DMS79 treated with DMSO at 0.1 percent for 48 hours (cell line): ENCODE measurements around the gene PRPF8.
A peak's percentile ranks its signal among the peaks of the same experiment; 100 is the strongest.
"Not testable (repeated sequence)": the region's sequence is repeated elsewhere in the genome, so short reads cannot be mapped to it uniquely, and the experiment has no call there.

Source experiments
- DNase-seq: peaks from one replicate; lab custom pipeline; 2025; lab: John Stamatoyannopoulos, UW

The PRPF8 gene

DNA sequence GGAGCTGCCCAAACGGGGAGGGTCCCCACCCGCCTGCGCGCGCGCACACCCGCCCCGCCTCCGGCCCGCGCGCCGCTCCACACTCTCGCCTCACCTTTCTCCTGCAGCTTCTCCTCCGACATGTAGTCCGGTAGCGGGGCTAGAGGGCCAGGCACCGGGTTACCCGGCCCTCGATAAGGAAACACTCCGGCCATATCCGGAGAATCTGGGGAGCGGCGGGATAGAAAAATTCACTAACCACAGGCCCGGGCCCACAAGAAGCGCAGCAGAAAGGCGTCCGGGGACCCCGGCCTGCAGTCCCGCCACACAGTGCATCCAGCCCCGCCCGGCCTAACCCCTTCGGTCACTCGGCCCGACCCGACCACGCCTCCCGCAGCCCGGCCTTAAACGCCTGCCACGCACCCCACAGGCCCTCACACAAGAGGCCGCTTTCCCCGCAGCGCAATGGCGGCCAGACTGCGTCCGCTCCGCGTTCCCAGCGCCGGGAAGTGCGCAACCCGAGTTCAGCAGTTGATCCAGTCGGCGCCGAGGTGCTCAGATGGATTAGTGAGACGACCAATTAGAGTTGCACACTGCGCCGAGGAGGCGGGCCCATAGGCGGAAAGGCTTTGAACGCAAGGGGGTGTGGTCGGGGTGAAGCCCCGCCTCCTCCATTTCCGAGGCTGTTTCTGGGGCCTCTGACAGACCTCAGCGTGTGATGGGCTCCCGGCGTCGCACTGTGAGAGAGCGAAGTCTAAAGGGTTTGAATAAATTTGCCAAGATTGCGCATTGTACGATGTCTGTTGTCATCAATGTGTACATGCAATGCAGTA, at the start of gene PRPF8:
Gene PRPF8, minus strand, starts transcription at position 490 of the 812 bp plus-strand sequence. Its CDS starts 296 bp downstream, at position 194.
- peak; percentile 84 for DNase-seq

DNA sequence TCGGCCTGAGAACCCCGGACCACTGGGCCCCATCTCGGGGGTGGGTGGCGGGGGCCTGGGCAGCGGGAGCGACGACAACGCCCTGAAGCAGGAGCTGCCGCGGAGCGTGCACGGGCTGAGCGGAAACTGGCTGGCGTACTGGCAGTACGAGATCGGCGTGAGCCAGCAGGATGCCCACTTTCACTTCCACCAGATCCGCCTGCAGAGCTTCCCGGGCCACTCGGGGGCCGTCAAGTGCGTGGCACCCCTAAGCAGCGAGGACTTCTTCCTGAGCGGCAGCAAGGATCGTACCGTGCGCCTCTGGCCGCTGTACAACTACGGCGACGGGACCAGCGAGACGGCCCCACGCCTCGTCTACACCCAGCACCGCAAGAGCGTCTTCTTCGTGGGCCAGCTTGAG, 49.1 kb upstream of the PRPF8 start:
- no peak for DNase-seq

GRCh38 chr17:1732833-1733321, 48.2 kb upstream of the PRPF8 start:
- DNase-seq = no peak

GRCh38 chr17:1732241-1732832, 47.7 kb upstream of the PRPF8 start:
- DNase-seq = no peak

DNA sequence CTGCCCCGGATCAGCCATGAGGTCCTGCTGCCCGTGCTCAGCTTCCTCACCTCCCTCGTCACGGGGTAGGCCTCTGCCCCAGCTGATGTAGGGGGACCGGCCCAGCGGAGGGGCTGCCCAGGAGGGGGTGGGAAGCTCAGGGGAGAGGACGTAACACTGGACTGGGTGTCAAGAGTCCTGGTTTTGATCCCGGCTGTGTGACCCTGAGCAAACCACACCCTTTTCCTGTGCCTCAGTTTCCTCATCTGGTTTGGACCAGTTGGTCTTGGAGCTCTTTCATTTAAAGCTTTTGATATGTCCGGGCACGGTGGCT, 46.5 kb upstream of the PRPF8 start:
- no peak for DNase-seq

GRCh38 chr17:1730326-1731193, 45.9 kb upstream of the PRPF8 start:
- no peak for DNase-seq

GRCh38 chr17:1729966-1730325, 45.3 kb upstream of the PRPF8 start:
- DNase-seq = no peak

DNA sequence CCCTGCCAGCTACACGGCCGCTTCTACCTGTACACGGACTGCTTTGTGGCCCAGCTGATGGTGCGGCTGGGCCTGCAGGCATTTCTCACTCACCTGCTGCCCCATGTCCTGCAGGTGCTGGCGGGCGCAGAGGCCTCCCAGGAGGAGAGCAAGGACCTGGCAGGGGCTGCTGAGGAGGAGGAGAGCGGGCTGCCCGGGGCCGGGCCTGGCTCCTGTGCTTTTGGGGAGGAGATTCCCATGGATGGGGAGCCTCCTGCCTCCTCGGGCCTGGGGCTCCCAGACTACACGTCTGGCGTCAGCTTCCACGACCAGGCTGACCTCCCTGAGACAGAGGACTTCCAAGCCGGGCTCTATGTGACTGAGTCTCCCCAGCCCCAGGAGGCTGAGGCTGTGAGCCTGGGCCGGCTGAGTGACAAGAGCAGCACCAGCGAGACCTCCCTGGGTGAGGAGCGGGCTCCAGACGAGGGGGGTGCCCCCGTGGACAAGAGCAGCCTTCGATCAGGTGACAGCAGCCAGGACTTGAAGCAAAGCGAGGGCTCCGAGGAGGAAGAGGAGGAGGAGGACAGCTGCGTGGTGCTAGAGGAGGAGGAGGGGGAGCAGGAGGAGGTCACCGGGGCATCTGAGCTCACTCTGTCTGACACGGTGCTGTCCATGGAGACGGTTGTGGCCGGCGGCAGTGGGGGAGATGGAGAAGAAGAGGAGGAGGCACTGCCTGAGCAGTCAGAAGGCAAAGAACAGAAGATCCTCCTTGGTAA, 43.4 kb upstream of the PRPF8 start:
- DNase-seq = no peak

DNA sequence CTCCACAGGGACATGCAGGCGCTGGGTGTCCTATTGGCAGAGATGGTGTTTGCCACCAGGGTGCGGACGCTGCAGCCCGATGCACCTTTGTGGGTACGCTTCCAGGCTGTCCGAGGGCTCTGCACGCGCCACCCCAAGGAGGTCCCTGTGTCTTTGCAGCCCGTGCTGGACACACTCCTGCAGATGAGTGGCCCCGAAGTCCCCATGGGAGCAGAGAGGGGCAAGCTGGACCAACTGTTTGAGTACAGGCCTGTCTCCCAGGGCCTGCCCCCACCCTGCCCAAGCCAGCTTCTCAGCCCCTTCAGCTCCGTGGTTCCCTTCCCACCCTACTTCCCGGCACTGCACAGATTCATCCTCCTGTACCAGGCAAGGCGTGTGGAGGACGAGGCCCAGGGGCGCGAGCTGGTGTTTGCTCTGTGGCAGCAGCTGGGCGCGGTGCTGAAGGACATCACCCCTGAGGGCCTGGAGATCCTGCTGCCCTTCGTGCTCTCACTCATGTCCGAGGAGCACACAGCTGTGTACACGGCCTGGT, 42.7 kb upstream of the PRPF8 start:
- DNase-seq = no peak

- DNase-seq = no peak
Measured at GRCh38 chr17:1726626-1727257, 42.1 kb upstream of the PRPF8 start.

DNA sequence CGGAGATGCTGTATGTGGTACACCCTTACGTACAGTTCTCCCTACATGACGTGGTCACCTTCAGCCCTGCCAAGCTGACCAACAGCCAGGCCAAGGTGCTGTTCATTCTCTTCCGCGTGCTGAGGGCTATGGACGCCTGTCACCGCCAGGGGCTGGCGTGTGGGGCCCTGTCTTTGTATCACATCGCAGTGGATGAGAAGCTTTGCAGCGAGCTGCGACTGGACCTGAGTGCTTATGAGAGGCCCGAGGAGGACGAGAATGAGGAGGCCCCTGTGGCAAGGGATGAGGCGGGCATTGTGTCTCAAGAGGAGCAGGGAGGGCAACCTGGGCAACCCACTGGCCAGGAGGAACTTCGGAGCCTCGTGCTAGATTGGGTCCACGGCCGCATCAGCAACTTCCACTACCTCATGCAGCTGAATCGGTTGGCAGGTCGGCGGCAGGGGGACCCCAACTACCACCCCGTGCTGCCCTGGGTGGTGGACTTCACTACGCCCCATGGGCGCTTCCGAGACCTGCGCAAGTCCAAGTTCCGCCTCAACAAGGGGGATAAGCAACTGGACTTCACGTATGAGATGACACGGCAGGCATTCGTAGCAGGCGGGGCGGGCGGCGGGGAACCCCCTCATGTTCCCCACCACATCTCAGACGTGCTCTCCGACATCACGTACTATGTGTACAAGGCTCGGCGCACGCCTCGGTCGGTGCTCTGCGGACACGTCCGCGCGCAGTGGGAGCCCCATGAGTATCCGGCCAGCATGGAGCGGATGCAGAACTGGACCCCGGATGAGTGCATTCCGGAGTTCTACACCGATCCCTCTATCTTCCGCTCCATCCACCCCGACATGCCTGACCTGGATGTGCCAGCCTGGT, 41.2 kb upstream of the PRPF8 start:
- DNase-seq = no peak

DNA sequence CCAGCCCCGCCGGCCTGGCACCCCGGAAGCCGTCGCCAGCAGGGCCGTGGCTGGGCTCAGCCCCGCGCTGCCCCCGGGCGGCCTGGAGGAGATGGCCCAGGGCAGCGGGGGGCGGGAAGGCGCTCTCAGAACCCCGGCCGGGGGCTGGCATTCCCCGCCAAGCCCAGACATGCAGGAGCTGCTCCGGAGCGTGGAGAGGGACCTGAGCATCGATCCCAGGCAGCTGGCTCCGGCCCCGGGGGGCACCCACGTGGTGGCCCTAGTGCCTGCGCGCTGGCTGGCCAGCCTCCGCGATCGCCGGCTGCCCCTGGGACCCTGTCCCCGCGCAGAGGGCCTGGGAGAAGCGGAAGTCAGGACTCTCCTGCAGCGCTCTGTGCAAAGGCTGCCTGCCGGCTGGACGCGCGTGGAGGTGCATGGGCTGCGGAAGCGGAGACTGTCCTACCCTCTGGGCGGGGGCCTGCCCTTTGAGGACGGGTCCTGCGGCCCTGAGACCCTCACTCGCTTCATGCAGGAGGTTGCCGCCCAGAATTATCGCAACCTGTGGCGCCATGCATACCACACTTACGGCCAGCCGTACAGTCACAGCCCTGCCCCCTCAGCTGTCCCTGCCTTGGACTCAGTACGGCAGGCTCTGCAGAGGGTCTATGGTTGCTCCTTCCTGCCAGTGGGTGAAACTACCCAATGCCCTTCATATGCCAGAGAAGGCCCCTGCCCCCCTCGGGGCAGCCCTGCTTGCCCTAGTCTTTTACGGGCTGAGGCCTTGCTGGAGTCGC, 40.4 kb upstream of the PRPF8 start:
- DNase-seq = no peak

DNA sequence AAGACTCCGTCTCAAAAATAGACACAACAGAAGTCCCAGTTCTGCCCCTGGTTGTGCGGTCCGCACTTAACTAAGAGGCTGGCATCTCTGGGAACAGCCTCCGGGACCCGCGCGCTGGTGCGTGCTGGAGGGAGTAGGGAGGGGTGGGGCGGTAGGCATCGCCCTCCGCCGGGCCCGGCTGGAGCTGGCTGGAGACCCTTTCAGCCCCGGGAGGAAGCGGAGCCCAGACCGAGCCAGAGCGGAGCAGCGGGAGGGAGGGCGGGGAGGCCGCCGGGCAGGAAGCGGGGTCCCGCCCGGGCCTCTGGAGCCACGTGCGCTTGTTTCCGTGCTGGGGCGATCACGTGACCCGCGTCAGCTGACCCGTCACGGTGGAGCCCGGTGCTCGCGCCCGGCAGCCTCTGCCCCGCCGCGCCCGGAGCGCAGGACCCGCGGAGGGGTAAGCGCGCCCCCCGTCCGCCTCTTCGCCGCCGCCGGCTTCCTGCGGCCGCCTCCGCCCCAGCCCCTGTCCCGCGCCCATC, 39.7 kb upstream of the PRPF8 start, which contains the start of gene WDR81:
Gene WDR81, plus strand, starts transcription at position 354 of the 518 bp plus-strand sequence. CDS start 256 bp downstream, outside the sequence.
- no peak for DNase-seq

DNA sequence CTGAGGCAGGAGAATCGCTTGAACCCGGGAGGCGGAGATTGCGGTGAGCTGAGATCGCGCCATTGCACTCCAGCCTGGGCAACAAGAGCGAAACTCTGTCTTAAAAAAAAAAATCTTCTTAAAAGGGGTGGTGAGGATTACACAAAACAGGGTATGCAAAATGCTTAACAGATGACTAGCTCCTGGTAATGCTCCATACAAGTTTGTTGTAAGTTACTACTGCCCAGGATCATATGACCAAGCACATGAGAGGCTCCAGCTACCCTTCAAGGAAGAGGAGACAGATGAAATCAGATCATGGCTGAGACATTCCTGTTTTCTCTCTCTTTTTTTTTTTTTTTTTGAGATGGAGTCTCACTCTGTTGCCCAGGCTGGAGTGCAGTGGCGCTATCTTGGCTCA, 37.4 kb upstream of the PRPF8 start:
- DNase-seq = not testable (repeated sequence)

DNA sequence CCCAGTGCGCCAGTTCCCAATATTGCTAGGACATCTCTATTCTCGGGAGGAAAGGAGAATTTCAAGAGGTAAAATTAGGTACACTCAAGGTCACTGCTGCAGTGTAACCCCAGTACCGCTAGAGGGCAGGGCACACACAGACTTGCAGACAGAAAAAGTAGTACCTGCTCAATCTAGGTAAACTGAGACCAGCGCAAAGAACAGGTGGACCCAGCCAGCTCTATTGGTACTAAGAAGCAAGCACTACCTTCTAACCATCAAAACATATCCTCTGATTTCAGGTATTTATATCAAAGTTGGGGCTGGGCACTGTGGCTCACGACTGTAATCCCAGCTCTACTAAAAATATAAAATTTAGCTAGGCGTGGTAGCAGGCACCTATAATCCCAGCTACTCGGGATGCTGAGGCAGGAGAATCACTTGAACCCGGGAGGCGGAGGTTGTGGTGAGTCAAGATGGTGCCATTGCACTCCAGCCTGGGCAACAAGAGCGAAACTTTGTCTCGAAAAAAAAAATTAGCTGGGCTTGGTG, 36.3 kb upstream of the PRPF8 start:
- peak; percentile 6 for DNase-seq

- DNase-seq = no peak
Measured at GRCh38 chr17:1718362-1719165, 33.9 kb upstream of the PRPF8 start.

GRCh38 chr17:1716912-1717695, 32.4 kb upstream of the PRPF8 start:
- peak; percentile 89 for DNase-seq
